SK-N-SH (cell line): ENCODE data around the gene MSH6.

ENCODE experiments used
- ELF1 ChIP-seq: IDR thresholded peaks from 2 replicates; pipeline ENCODE4 v1.4.0; 2012
- EZH2phosphoT487 ChIP-seq: fragments of 200-600 bp; sonication (generic); IDR thresholded peaks from 2 replicates; pipeline ENCODE4 v1.6.1; 2017; ENCODE audit warnings: low read depth, mixed run types, mild to moderate bottlenecking, antibody characterized with exemption, moderate library complexity, borderline replicate concordance
- GATA2 ChIP-seq: sonication (generic); formaldehyde crosslinking; IDR thresholded peaks from 2 replicates; pipeline ENCODE4 v1.5.0; 2020; ENCODE audit warnings: mild to moderate bottlenecking, missing genetic modification reagents
- POLR2AphosphoS5 ChIP-seq: IDR thresholded peaks from 2 replicates; pipeline ENCODE4 v1.6.1; 2012; ENCODE audit warnings: low read depth, low read length
- TF ChIP-seq, protein P1 (sequence below): fragments of 200-600 bp; sonication (generic); IDR thresholded peaks from 2 replicates; pipeline ENCODE4 v1.6.1; 2017; ENCODE audit warnings: antibody characterized with exemption, mild to moderate bottlenecking, moderate library complexity
- TF ChIP-seq, protein P2 (sequence below): fragments of 150-350 bp; IDR thresholded peaks from 2 replicates; pipeline ENCODE4 v1.6.1; 2017; ENCODE audit warnings: antibody characterized with exemption, low read length, low read depth, borderline replicate concordance

DNA sequence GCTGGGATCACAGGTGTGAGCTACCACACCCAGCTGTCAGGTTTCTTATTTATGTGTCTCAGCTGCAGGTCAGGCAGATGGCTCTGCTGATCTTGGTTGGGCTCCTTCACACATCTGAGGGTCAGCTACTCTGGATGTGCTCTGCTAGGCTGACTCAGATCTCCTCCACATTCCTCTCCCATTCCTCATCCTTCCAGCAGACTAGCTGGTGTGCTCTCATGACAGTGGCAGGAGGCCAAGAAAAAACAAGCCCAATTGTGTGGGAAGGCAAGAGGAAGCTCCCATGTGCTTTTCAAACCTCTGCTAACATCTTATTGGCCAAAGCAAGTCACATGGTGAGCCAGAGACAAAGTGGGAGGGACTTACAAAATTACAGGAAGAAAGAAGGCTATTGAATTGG is 11.7 kb upstream of the MSH6 start:
- TF ChIP-seq EZH2phosphoT487: no peak
- TF ChIP-seq, protein P1, sequence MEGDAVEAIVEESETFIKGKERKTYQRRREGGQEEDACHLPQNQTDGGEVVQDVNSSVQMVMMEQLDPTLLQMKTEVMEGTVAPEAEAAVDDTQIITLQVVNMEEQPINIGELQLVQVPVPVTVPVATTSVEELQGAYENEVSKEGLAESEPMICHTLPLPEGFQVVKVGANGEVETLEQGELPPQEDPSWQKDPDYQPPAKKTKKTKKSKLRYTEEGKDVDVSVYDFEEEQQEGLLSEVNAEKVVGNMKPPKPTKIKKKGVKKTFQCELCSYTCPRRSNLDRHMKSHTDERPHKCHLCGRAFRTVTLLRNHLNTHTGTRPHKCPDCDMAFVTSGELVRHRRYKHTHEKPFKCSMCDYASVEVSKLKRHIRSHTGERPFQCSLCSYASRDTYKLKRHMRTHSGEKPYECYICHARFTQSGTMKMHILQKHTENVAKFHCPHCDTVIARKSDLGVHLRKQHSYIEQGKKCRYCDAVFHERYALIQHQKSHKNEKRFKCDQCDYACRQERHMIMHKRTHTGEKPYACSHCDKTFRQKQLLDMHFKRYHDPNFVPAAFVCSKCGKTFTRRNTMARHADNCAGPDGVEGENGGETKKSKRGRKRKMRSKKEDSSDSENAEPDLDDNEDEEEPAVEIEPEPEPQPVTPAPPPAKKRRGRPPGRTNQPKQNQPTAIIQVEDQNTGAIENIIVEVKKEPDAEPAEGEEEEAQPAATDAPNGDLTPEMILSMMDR: no peak
- TF ChIP-seq GATA2 (CRISPR knock-in tag): no peak
- TF ChIP-seq, protein P2, sequence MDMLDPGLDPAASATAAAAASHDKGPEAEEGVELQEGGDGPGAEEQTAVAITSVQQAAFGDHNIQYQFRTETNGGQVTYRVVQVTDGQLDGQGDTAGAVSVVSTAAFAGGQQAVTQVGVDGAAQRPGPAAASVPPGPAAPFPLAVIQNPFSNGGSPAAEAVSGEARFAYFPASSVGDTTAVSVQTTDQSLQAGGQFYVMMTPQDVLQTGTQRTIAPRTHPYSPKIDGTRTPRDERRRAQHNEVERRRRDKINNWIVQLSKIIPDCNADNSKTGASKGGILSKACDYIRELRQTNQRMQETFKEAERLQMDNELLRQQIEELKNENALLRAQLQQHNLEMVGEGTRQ: no peak
- TF ChIP-seq POLR2AphosphoS5: no peak
- TF ChIP-seq ELF1: no peak
